ELF-1 (cell line): ENCODE results near the gene KRTAP25-1.

Experiments
- DNase-seq: peaks from one replicate; pipeline ENCODE4 v3.0.0-alpha.2; 2016; ENCODE audit warnings: low read depth, low spot score

KRTAP25-1 gene

GRCh38 chr21:30249936-30250335 is 39.4 kb downstream of the KRTAP25-1 start:
- DNase-seq = no peak

GRCh38 chr21:30248844-30249243 is 40.5 kb downstream of the KRTAP25-1 start:
- DNase-seq = no peak

GRCh38 chr21:30245061-30245460 is 44.3 kb downstream of the KRTAP25-1 start:
- no peak for DNase-seq

GRCh38 chr21:30243691-30244090 is 45.6 kb downstream of the KRTAP25-1 start:
- DNase-seq = no peak

GRCh38 chr21:30240661-30241060 is 48.7 kb downstream of the KRTAP25-1 start:
- no peak for DNase-seq
